ENCODE results near the gene ARFRP1.

- TF ChIP-seq ATF3 (CRISPR knock-in tag; IDR thresholded peaks at IDR 0.05) (no peak), ZNF331 (CRISPR knock-in tag; IDR thresholded peaks at IDR 0.05) (no peak), USF2 (IDR thresholded peaks at IDR 0.05; ENCODE audit: low read depth, low read length) (no peak), USF2 (CRISPR knock-in tag; IDR thresholded peaks at IDR 0.05; ENCODE audit: borderline replicate concordance) (no peak), REST (IDR thresholded peaks at IDR 0.05; ENCODE audit: borderline replicate concordance in 1 of 2, low read depth in 1 of 2, low read length in 2 of 2) (no peak), AHR (CRISPR knock-in tag; IDR thresholded peaks at IDR 0.05) (no peak), GATAD2A (CRISPR knock-in tag; IDR thresholded peaks at IDR 0.05) (no peak), ZNF230 (CRISPR knock-in tag; IDR thresholded peaks at IDR 0.05) (no peak), POLR2AphosphoS5 (IDR thresholded peaks at IDR 0.05; ENCODE audit: low read depth, low read length) (no peak), SMAD1 (CRISPR knock-in tag; IDR thresholded peaks at IDR 0.05; ENCODE audit: borderline replicate concordance, low read depth) (no peak), PLRG1 (conservative IDR thresholded peaks at IDR 0.05) (no peak)
Observed at GRCh38 chr20:63741676-63742380, 34.1 kb upstream of the ARFRP1 start.
